ENCODE measurements around the gene ARF3. TPM values are rescaled to one million over a fixed set of nuclear protein-coding genes. Genes with fewer than 3 reads are reported as not detected.

ARF3 gene
- total RNA-seq, 1 experiment from 2014 or later = 76.3 TPM

GRCh38 chr12:48982397-48983080 lies 25.3 kb upstream of the ARF3 start:
- DNase-seq (ENCODE audit: low spot score) = no peak

- no peak for DNase-seq (ENCODE audit: low spot score)
Observed at GRCh38 chr12:48981757-48982157, 24.5 kb upstream of the ARF3 start.

GRCh38 chr12:48980953-48981756 lies 23.9 kb upstream of the ARF3 start:
- DNase-seq (ENCODE audit: low spot score) = no peak

- DNase-seq (ENCODE audit: low spot score) = no peak
Observed at GRCh38 chr12:48980389-48980952, 23.2 kb upstream of the ARF3 start.

- DNase-seq (ENCODE audit: low spot score) = no peak
Observed at GRCh38 chr12:48979602-48980388, 22.5 kb upstream of the ARF3 start.

- no peak for DNase-seq (ENCODE audit: low spot score)
Observed at GRCh38 chr12:48978741-48979601, 21.7 kb upstream of the ARF3 start.

- DNase-seq (ENCODE audit: low spot score) = no peak
Observed at GRCh38 chr12:48978291-48978740, 21.0 kb upstream of the ARF3 start, which contains the start of gene WNT1. TSS of gene WNT1 (plus strand) at chr12:48978322. CDS start at chr12:48978651, 329 bp downstream.

GRCh38 chr12:48977290-48978281 lies 20.3 kb upstream of the ARF3 start:
- DNase-seq (ENCODE audit: low spot score) = peak; percentile 54

- no peak for DNase-seq (ENCODE audit: low spot score)
Observed at GRCh38 chr12:48973941-48974673, 16.8 kb upstream of the ARF3 start.

GRCh38 chr12:48973531-48973930 lies 16.2 kb upstream of the ARF3 start:
- no peak for DNase-seq (ENCODE audit: low spot score)

- DNase-seq (ENCODE audit: low spot score) = no peak
Observed at GRCh38 chr12:48972952-48973483, 15.7 kb upstream of the ARF3 start.

GRCh38 chr12:48972213-48972951 lies 15.1 kb upstream of the ARF3 start:
- DNase-seq (ENCODE audit: low spot score) = no peak

GRCh38 chr12:48970702-48971334 lies 13.5 kb upstream of the ARF3 start:
- no peak for DNase-seq (ENCODE audit: low spot score)

- no peak for DNase-seq (ENCODE audit: low spot score)
Observed at GRCh38 chr12:48969833-48970701, 12.8 kb upstream of the ARF3 start.

GRCh38 chr12:48969160-48969771 lies 12.0 kb upstream of the ARF3 start:
- no peak for DNase-seq (ENCODE audit: low spot score)

GRCh38 chr12:48968467-48968866 lies 11.2 kb upstream of the ARF3 start:
- DNase-seq (ENCODE audit: low spot score) = no peak

All from HT-29 (cell line).